Mesendoderm (in vitro differentiated cells): ENCODE results near the gene KLHDC3.

Source experiments
- DNase-seq: peaks from one replicate; pipeline ENCODE4 v3.0.0; 2013
- H2AK5ac ChIP-seq: 2 replicates; pipeline ENCODE4 v1.6.1; 2013; ENCODE audit warnings: low read length, inconsistent platforms
- H2BK120ac ChIP-seq: 2 replicates; pipeline ENCODE4 v1.6.1; 2013; ENCODE audit warnings: low read depth, mild to moderate bottlenecking, low read length, moderate library complexity, mixed read lengths
- H2BK15ac ChIP-seq: replicated peaks from 2 replicates; pipeline ENCODE4 v1.6.1; 2013; ENCODE audit warnings: low read depth, mild to moderate bottlenecking, moderate library complexity
- H2BK5ac ChIP-seq: 2 replicates; pipeline ENCODE4 v1.6.1; 2013; ENCODE audit warnings: low read length, inconsistent platforms
- H3K18ac ChIP-seq: 2 replicates; pipeline ENCODE4 v1.6.1; 2013; ENCODE audit warnings: mild to moderate bottlenecking, low read length, mixed read lengths
- H3K23ac ChIP-seq: one replicate; pipeline ENCODE4 v1.6.1; 2013; ENCODE audit warnings: low read length
- H3K27ac ChIP-seq: 2 replicates; pipeline ENCODE4 v1.5.1; 2013; ENCODE audit warnings: low read depth, mild to moderate bottlenecking, inconsistent platforms, low read length, moderate library complexity
- H3K27me3 ChIP-seq: 2 replicates; pipeline ENCODE4 v1.6.1; 2013; ENCODE audit warnings: low read length, control low read depth, mild to moderate bottlenecking, inconsistent platforms; ENCODE audit not compliant: insufficient read depth, poor library complexity
- H3K36me3 ChIP-seq: 2 replicates; pipeline ENCODE4 v1.6.1; 2013; ENCODE audit warnings: low read length, inconsistent platforms; ENCODE audit not compliant: control insufficient read depth, insufficient read depth
- H3K4ac ChIP-seq: one replicate; pipeline ENCODE4 v1.6.1; 2013; ENCODE audit warnings: low read depth, mild to moderate bottlenecking, low read length, moderate library complexity
- H3K4me1 ChIP-seq: 2 replicates; pipeline ENCODE4 v1.6.1; 2013; ENCODE audit warnings: low read depth, low read length, inconsistent platforms; ENCODE audit not compliant: control insufficient read depth
- H3K4me2 ChIP-seq: 2 replicates; pipeline ENCODE4 v1.6.1; 2013; ENCODE audit warnings: low read length
- H3K4me3 ChIP-seq: 2 replicates; pipeline ENCODE4 v1.5.1; 2013; ENCODE audit warnings: mild to moderate bottlenecking, low read length
- H3K56ac ChIP-seq: one replicate; pipeline ENCODE4 v1.6.1; 2013; ENCODE audit warnings: low read length
- H3K79me1 ChIP-seq: 2 replicates; pipeline ENCODE4 v1.6.1; 2013; ENCODE audit warnings: low read length, inconsistent platforms
- H3K79me2 ChIP-seq: 2 replicates; pipeline ENCODE4 v1.6.1; 2013; ENCODE audit warnings: mild to moderate bottlenecking, low read length; ENCODE audit not compliant: control insufficient read depth, insufficient read depth
- H3K9ac ChIP-seq: 2 replicates; pipeline ENCODE4 v1.6.1; 2013; ENCODE audit warnings: low read length, inconsistent platforms
- H4K5ac ChIP-seq: one replicate; pipeline ENCODE4 v1.6.1; 2013; ENCODE audit warnings: low read length
- H4K8ac ChIP-seq: one replicate; pipeline ENCODE4 v1.6.1; 2013; ENCODE audit warnings: low read depth, mild to moderate bottlenecking, control low read depth, low read length, moderate library complexity
- WGBS: extraction: QIAGEN DNeasy Blood & Tissue Kit; methylation state at CpG from one replicate; pipeline ENCODE4 v1.1.7; 2013; ENCODE audit warnings: low lambda C conversion rate, missing lambda C conversion rate; ENCODE audit not compliant: insufficient coverage; ENCODE audit errors: extremely low coverage; 5-methylcytosine and 5-hydroxymethylcytosine counted together

Gene KLHDC3

DNA sequence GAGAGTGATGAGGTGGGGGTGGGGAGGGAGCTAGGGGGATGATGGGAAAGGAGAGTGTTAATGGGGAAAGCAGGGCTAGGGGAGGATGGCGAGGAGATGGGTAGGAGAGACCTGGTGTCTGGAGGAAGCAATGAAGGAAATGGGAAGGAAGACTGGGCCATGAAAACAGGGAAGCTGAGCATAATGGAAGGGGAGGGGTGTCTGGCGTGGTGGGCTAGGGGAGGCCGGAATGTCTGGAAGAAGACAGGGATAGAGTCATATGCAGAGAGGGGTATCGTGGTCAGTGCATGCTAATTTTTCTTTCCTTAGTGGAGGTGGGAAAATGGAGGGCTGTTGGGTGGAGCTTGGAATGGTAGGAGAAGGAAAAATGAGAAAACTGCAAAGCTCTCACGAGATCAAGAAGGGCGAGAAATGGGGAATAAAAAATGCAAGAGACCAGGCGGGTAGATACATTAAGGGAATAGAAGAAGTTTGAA lies 423 bp downstream of the KLHDC3 start:
- WGBS: no CpG with 5 or more reads among the region's 7 CpGs

DNA sequence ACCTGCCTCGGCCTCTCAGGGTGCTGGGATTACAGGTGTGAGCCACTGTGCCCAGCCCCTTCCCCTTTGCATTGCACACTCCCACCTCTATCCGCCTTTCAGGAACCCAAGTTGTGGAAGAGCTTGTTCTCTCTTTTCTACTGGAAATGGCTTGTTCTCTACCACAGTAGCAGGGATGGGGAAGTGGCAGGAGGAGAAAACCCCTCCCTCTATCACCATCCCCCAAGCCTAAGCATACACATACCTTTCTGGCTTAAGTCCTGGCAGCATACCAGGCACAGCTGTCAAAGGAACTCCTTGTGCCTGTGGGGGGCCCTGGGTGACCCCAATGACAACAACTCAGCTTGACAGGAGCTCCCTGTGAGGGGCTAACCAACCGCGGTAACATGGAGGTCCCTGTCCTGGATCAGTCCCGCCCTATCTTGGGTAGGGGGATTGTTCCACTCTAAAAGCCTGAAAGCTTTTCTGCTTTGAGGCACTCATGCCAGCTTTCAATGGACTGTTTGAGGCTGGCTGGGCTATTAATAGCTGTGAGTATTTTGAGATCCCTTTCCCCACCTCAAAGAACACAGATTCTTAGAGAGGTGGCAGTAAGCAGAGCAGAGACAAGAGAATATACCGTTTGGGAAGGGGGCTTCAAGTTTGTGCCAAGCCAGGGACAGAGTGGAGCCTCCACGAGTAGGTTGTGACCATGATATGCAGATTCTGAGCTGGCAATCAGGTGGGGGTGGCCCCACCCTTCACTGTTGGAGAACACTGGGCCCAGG lies 2.3 kb downstream of the KLHDC3 start:
- Histone ChIP-seq H3K4me3 (no peak overlapping the region), H3K27ac (no peak overlapping the region), H3K4me1 (peaks cover 7% of the 10 kb centered on the region), H3K4ac (no peak overlapping the region), H2BK5ac (no peak overlapping the region), H2BK15ac (no peak overlapping the region), H3K23ac (peak overlapping the region; percentile 57), H2BK120ac (no peak overlapping the region), H4K5ac (no peak overlapping the region), H3K9ac (no peak overlapping the region), H3K27me3 (no peaks in the 10 kb centered on the region), H3K18ac (no peak overlapping the region), H3K56ac (no peak overlapping the region), H3K79me1 (peaks cover 18% of the 10 kb centered on the region), H2AK5ac (no peak overlapping the region), H4K8ac (no peak overlapping the region), H3K79me2 (peaks cover 21% of the 10 kb centered on the region), H3K4me2 (no peak overlapping the region), H3K36me3 (peaks cover 12% of the 10 kb centered on the region)
- WGBS: no CpG with 5 or more reads among the region's 7 CpGs
- peak; percentile 9 for DNase-seq

More for the DNA sequence above, 423 bp downstream of the KLHDC3 start:
- Histone ChIP-seq H3K27me3 (no peaks in the 10 kb centered on the region), H3K27ac (peak overlapping the region; percentile 48), H3K36me3 (peaks cover 20% of the 10 kb centered on the region), H2BK120ac (no peak overlapping the region), H3K18ac (peak overlapping the region; percentile 4), H4K8ac (no peak overlapping the region), H2AK5ac (peak overlapping the region; percentile 88), H3K4me2 (peak overlapping the region; percentile 97), H2BK5ac (peak overlapping the region; percentile 56), H4K5ac (no peak overlapping the region), H2BK15ac (no peak overlapping the region), H3K56ac (peak overlapping the region; percentile 96), H3K23ac (peak overlapping the region; percentile 83), H3K79me1 (peaks cover 18% of the 10 kb centered on the region), H3K9ac (peak overlapping the region; percentile 93), H3K4ac (no peak overlapping the region), H3K79me2 (peaks cover 21% of the 10 kb centered on the region), H3K4me1 (peaks cover 6% of the 10 kb centered on the region), H3K4me3 (peak overlapping the region; percentile 88)
- no peak for DNase-seq

- Histone ChIP-seq H3K4me3 (no peak overlapping the region), H2BK120ac (no peak overlapping the region), H3K27me3 (no peaks in the 10 kb centered on the region), H3K79me1 (peaks cover 18% of the 10 kb centered on the region), H2AK5ac (no peak overlapping the region), H3K4me2 (no peak overlapping the region), H3K27ac (no peak overlapping the region), H3K4ac (no peak overlapping the region), H3K23ac (peak overlapping the region; percentile 57), H2BK15ac (no peak overlapping the region), H3K9ac (no peak overlapping the region), H3K79me2 (peaks cover 23% of the 10 kb centered on the region), H2BK5ac (no peak overlapping the region), H3K4me1 (peaks cover 7% of the 10 kb centered on the region), H4K5ac (no peak overlapping the region), H3K36me3 (peaks cover 11% of the 10 kb centered on the region), H4K8ac (no peak overlapping the region), H3K18ac (no peak overlapping the region), H3K56ac (no peak overlapping the region)
- DNase-seq: no peak
- WGBS: no CpG with 5 or more reads among the region's 12 CpGs
These were observed 2.9 kb downstream of the KLHDC3 start for GRCh38 chr6:43016943-43017334.

DNA sequence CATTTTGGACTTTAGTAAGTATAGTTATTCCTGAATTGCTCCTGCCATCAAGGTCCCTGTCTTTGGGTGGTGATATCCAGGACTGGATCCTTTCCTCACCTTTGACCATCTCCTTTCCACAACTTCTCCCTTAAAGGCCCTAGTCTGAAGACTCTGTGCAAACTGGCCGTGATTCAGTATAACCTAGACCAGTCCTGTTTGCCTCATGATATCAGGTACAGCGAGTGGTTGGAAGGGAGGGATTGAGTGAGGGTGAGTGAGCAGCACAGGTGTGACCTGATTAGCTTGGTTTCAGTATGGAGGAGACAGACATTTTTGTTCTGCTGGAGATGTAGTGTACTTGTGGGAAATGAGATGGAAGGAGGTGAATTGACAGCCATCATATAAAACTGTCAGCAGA lies 5.1 kb downstream of the KLHDC3 start:
- Histone ChIP-seq H3K79me2 (peaks cover 29% of the 10 kb centered on the region), H4K5ac (no peak overlapping the region), H3K27ac (no peak overlapping the region), H2BK15ac (no peak overlapping the region), H3K23ac (no peak overlapping the region), H4K8ac (no peak overlapping the region), H3K18ac (no peak overlapping the region), H3K4me1 (peaks cover 2% of the 10 kb centered on the region), H3K9ac (no peak overlapping the region), H3K4me2 (no peak overlapping the region), H3K4ac (no peak overlapping the region), H3K56ac (no peak overlapping the region), H3K4me3 (no peak overlapping the region), H2BK5ac (no peak overlapping the region), H2BK120ac (no peak overlapping the region), H3K27me3 (no peaks in the 10 kb centered on the region), H3K79me1 (peaks cover 16% of the 10 kb centered on the region), H2AK5ac (no peak overlapping the region), H3K36me3 (peaks cover 11% of the 10 kb centered on the region)
- no peak for DNase-seq
- no CpG with 5 or more reads among the region's 2 CpGs for WGBS

- Histone ChIP-seq H3K4ac (no peak overlapping the region), H2AK5ac (no peak overlapping the region), H4K5ac (no peak overlapping the region), H2BK15ac (no peak overlapping the region), H3K36me3 (peaks cover 18% of the 10 kb centered on the region), H3K79me1 (peaks cover 23% of the 10 kb centered on the region), H3K56ac (no peak overlapping the region), H3K79me2 (peaks cover 27% of the 10 kb centered on the region), H2BK120ac (no peak overlapping the region), H3K27me3 (no peaks in the 10 kb centered on the region), H2BK5ac (no peak overlapping the region), H3K23ac (no peak overlapping the region), H3K18ac (no peak overlapping the region), H3K4me2 (no peak overlapping the region), H3K27ac (no peak overlapping the region), H3K4me1 (peaks cover 2% of the 10 kb centered on the region), H3K9ac (peak overlapping the region; percentile 100), H4K8ac (no peak overlapping the region), H3K4me3 (no peak overlapping the region)
- DNase-seq: no peak
- WGBS: no CpG with 5 or more reads among the region's 3 CpGs
These were observed 6.1 kb downstream of the KLHDC3 start for GRCh38 chr6:43020052-43020705.
